ENCODE measurements around the gene ITPKC.
"Not testable (repeated sequence)": the region's sequence is repeated elsewhere in the genome, so short reads cannot be mapped to it uniquely, and the experiment has no call there.

GRCh38 chr19:40732304-40732703 lies 15.4 kb downstream of the ITPKC start:
- TF ChIP-seq CTCF, POLR2A (IDR thresholded peaks at IDR 0.05): not testable (repeated sequence)

Measured in vagina (tissue), 2 donors.